ENCODE results near the gene PRDM12. TPM values are rescaled to one million over a fixed set of nuclear protein-coding genes. Genes with fewer than 3 reads are reported as not detected.

The PRDM12 gene
- total RNA-seq (2014; rRNA removed; shearing (Covaris generic)): 0.78 TPM in 1 of 2 replicates, not detected in the other
- 0.11 and 0.14 TPM in 2 replicates for polyA plus RNA-seq (2016; fragmentation: Nextera tagmentation; extraction: Ambion mirVana)
- long read RNA-seq: 0 reads

DNA sequence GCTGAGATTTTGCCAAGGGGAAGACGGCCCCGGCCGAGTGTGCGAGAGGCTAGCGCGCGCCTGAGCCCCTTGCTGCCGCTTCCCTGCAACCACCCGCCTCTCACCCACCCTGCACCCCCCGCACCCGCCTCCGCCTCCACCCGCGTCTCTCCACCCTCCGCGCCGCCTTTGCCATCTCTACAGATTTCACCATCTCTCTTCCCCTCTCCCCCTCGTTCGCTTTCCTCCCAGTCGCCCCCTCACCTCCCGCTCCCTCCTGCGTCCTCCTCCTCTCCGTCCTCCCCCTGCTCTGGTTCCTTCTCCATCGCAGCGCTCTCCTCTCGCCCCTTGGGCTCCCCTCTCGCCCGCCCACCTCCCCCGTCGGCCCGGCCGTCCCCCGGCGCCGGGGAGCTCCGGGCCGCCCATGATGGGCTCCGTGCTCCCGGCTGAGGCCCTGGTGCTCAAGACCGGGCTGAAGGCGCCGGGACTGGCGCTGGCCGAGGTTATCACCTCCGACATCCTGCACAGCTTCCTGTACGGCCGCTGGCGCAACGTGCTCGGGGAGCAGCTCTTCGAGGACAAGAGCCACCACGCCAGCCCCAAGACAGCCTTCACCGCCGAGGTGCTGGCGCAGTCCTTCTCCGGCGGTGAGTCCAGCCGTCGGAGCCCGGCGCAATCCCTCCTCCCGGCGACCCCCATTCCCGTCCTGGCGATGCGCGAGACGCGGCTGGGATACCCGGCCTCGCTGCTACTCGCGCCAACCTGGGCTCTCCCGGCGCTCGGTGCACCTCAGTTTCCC, at the start of gene PRDM12:
PRDM12 (plus strand) TSS at position 344 of the 778 bp plus-strand sequence; CDS start at position 404, 60 bp downstream.
- H3K27me3 Mint-ChIP-seq (ENCODE audit: insufficient read depth, low read depth, poor library complexity): peaks cover 97% of the 10 kb centered on the region
- no peak within 1 kb of the TSS for H3K27ac ChIP-seq (ENCODE audit: low read depth)
- H3K4me3 ChIP-seq: peak within 1 kb of the TSS; percentile 67
- no peaks in the 10 kb centered on the region for H3K9me2 ChIP-seq (ENCODE audit: insufficient read depth)
- peak within 1 kb of the TSS; percentile 73 for H3K4me3 Mint-ChIP-seq
- peaks cover 100% of the 10 kb centered on the region for H3K27me3 ChIP-seq (ENCODE audit: insufficient read depth)
- H2AFZ ChIP-seq: peak within 1 kb of the TSS; percentile 83
- DNase-seq (ENCODE audit: low spot score) (peak; percentile 80), ATAC-seq (peak; percentile 0)
- 0 out of 2 replicates have a peak, but pooled peaks cover 3% of the 10 kb centered on the region for H3F3A ChIP-seq (replicated peaks; ENCODE audit: low read depth)
- peaks cover 23% of the 10 kb centered on the region for H3K4me1 ChIP-seq (ENCODE audit: insufficient read depth)
- no peaks in the 10 kb centered on the region for H3K79me2 ChIP-seq (replicated peaks; ENCODE audit: insufficient read depth)
- no peaks in the 10 kb centered on the region for H4K20me1 ChIP-seq (replicated peaks; ENCODE audit: insufficient read depth)
- TF ChIP-seq NANOG (IDR thresholded peaks at IDR 0.05; ENCODE audit: borderline replicate concordance): no peak
- TF ChIP-seq POLR2AphosphoS5 (IDR thresholded peaks at IDR 0.05; ENCODE audit: low read depth): no peak
- no peak for TF ChIP-seq CREB1 (CRISPR knock-in tag; IDR thresholded peaks at IDR 0.05; ENCODE audit: low read depth)
- TF ChIP-seq ETS1 (IDR thresholded peaks at IDR 0.05): no peak
- TF ChIP-seq EZH2phosphoT487 (IDR thresholded peaks at IDR 0.05; ENCODE audit: unreplicated experiment): peak; percentile 94
- no peak for TF ChIP-seq CTCF (conservative IDR thresholded peaks at IDR 0.05; ENCODE audit: low read depth in 2 of 2)
- no peak for TF ChIP-seq ZNF114 (CRISPR knock-in tag; IDR thresholded peaks at IDR 0.05)
- TF ChIP-seq ZNF462 (CRISPR knock-in tag; IDR thresholded peaks at IDR 0.05): no peak
- no peak for TF ChIP-seq JUNB (IDR thresholded peaks at IDR 0.05; ENCODE audit: unreplicated experiment)
- TF ChIP-seq, protein P1, sequence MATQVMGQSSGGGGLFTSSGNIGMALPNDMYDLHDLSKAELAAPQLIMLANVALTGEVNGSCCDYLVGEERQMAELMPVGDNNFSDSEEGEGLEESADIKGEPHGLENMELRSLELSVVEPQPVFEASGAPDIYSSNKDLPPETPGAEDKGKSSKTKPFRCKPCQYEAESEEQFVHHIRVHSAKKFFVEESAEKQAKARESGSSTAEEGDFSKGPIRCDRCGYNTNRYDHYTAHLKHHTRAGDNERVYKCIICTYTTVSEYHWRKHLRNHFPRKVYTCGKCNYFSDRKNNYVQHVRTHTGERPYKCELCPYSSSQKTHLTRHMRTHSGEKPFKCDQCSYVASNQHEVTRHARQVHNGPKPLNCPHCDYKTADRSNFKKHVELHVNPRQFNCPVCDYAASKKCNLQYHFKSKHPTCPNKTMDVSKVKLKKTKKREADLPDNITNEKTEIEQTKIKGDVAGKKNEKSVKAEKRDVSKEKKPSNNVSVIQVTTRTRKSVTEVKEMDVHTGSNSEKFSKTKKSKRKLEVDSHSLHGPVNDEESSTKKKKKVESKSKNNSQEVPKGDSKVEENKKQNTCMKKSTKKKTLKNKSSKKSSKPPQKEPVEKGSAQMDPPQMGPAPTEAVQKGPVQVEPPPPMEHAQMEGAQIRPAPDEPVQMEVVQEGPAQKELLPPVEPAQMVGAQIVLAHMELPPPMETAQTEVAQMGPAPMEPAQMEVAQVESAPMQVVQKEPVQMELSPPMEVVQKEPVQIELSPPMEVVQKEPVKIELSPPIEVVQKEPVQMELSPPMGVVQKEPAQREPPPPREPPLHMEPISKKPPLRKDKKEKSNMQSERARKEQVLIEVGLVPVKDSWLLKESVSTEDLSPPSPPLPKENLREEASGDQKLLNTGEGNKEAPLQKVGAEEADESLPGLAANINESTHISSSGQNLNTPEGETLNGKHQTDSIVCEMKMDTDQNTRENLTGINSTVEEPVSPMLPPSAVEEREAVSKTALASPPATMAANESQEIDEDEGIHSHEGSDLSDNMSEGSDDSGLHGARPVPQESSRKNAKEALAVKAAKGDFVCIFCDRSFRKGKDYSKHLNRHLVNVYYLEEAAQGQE (IDR thresholded peaks at IDR 0.05; ENCODE audit: unreplicated experiment): no peak
- peak; percentile 93 for TF ChIP-seq EZH2 (IDR thresholded peaks at IDR 0.05; ENCODE audit: low read depth, unreplicated experiment)
- TF ChIP-seq STAT1 (IDR thresholded peaks at IDR 0.05; ENCODE audit: unreplicated experiment): no peak
- TF ChIP-seq ZNF331 (CRISPR knock-in tag; IDR thresholded peaks at IDR 0.05; ENCODE audit: low read depth): no peak
- peak within 1 kb of the TSS; percentile 90 for H3K4me2 ChIP-seq
- peaks cover 6% of the 10 kb centered on the region; the same call in 1 of the 3 replicates for H3K9me3 Mint-ChIP-seq
- peaks cover 17% of the 10 kb centered on the region for H3K4me1 Mint-ChIP-seq
- no peaks in the 10 kb centered on the region; the same call in 2 of the 3 replicates for H3K36me3 Mint-ChIP-seq (ENCODE audit: low read depth)
- H3K36me3 ChIP-seq (ENCODE audit: insufficient read depth): no peaks in the 10 kb centered on the region
- no peak within 1 kb of the TSS for H3K27ac Mint-ChIP-seq

Measured in GM23338 (cell line).